Measurements from ENCODE around the gene COX14. TPM values are rescaled to one million over a fixed set of nuclear protein-coding genes. Genes with fewer than 3 reads are reported as not detected.

Gene COX14
- total and polyA plus RNA-seq, 10 of the 15 experiments (the other 5 are each of a cell fraction or from before 2014, with no cell fraction given) = 44.6 to 361 (median 120) TPM

DNA sequence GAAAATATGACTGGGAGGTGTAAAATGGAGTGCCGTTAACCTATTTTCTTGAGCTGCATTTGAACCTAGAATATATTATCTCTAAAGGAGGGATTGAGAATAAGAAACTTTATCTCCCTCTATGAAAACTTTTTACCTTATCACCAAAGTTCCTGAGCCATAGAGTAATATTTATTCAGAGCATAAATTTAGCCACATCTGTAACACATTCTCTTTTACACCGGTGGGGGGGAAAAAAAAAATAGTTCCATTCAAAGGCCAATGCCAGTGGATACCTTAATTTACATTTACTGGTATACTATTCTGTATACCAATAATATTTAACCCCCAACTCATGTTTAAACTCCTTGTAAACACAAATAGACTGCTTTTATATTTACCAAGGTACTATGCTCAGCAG is 33.4 kb downstream of the COX14 start:
- ChIA-PET POLR2A (no interaction called here), SMC1A (ENCODE audit: uncharacterized antibody, unreplicated experiment) (interaction anchor here (2.8 kb wide), 1 partner anchor 11 kb away, joined by 12 read pairs; no protein-coding TSS in a partner anchor), RAD21 (ENCODE audit: unreplicated experiment) (no interaction called here), CTCF (interaction anchor here (0.9 to 2.3 kb wide), 3 partner anchors 15 to 56 kb away, joined by 3 to 8 read pairs (median 4); partner anchors contain the start of gene COX14)
- FAIRE-seq (no peak), ATAC-seq (no peak), DNase-seq (ENCODE audit: low read depth, low spot score) (no peak)
- no peaks in the 10 kb centered on the region for H3K4me1 ChIP-seq (ENCODE audit: control insufficient read depth, insufficient read depth, low read length)
- H3K36me3 ChIP-seq (ENCODE audit: control insufficient read depth in 2 of 2, insufficient read depth in 2 of 2, low read length in 1 of 2) = peaks cover 0 to 2% of the 10 kb centered on the region in 2 experiments; a peak in 3 of 4 replicates
- WGBS (ENCODE audit: insufficient coverage, insufficient replicate concordance, low lambda C conversion rate, missing lambda C conversion rate) = 97% methylated on average over 2 of the region's 2 CpGs
- H3K27ac ChIP-seq (ENCODE audit: control insufficient read depth, insufficient read depth) = no peak overlapping the region
- no peak overlapping the region for H3K4me3 ChIP-seq
- no peak overlapping the region for H3K9ac ChIP-seq (ENCODE audit: control insufficient read depth, insufficient read depth, low read length)
- intact Hi-C loops (cut with micrococcal nuclease; ENCODE audit: unreplicated experiment) = no loop called here
- no peak overlapping the region for H2AFZ ChIP-seq (ENCODE audit: control insufficient read depth, low read depth, low read length)
- H3K79me2 ChIP-seq (ENCODE audit: control insufficient read depth, insufficient read depth, low read length) = no peaks in the 10 kb centered on the region; the same call in 1 of the 2 replicates
- H4K20me1 ChIP-seq (ENCODE audit: control insufficient read depth, insufficient read depth) = no peaks in the 10 kb centered on the region
- in situ Hi-C loops (cut with MboI) = no loop called here
- H3K27me3 ChIP-seq (replicated peaks in 1 of 2; ENCODE audit: control insufficient read depth in 2 of 2, insufficient read depth in 2 of 2, low read length in 1 of 2) = no peaks in the 10 kb centered on the region
- TF ChIP-seq SIN3A (IDR thresholded peaks at IDR 0.05; ENCODE audit: low read depth, low read length) (no peak), USF2 (IDR thresholded peaks at IDR 0.05; ENCODE audit: borderline replicate concordance, low read depth, low read length) (no peak), BCL11A (IDR thresholded peaks at IDR 0.05; ENCODE audit: low read depth, low read length) (no peak), ZNF217 (IDR thresholded peaks at IDR 0.05) (no peak), FOS (IDR thresholded peaks at IDR 0.05; ENCODE audit: borderline replicate concordance, extremely low read depth, insufficient read length) (no peak), REST (IDR thresholded peaks at IDR 0.05; ENCODE audit: low read depth, low read length) (no peak), CHD2 (IDR thresholded peaks at IDR 0.05; ENCODE audit: borderline replicate concordance, low read depth, low read length) (no peak)
- BruUV-seq (replicated peaks) = TSS peak; percentile 16
- no peaks in the 10 kb centered on the region for H3K9me3 ChIP-seq (replicated peaks; ENCODE audit: control insufficient read depth, insufficient read depth, low read length)
- no peak overlapping the region for H3K4me2 ChIP-seq (ENCODE audit: control insufficient read depth, insufficient read depth)
